Panc1 (cell line): ENCODE data around the gene PDE4B. TPM values are rescaled to one million over a fixed set of nuclear protein-coding genes. Genes with fewer than 3 reads are reported as not detected.

Source experiments
- ATAC-seq: fragments of 200-7000 bp; cut with Tn5 transposase; 2 replicates; pipeline ENCODE4 v1.9.1; 2020; ENCODE audit warnings: mild to moderate bottlenecking, moderate library complexity
- BruUV-seq: library from RNA; stranded (reverse); fragments of 400-500 nt; replicated peaks from 2 replicates; lab custom pipeline; 2021; lab: Mats Ljungman, UMichigan
- CTCF ChIA-PET: fragments of 300-600 bp; sonication (Branson Sonifier 250); formaldehyde crosslinking; loops from one replicate; lab custom pipeline; 2022; ENCODE audit warnings: antibody characterized with exemption; lab: Charles Lee
- POLR2A ChIA-PET: fragments of 300-600 bp; sonication (Branson Sonifier 250); formaldehyde crosslinking; loops from one replicate; lab custom pipeline; 2022; ENCODE audit warnings: antibody characterized with exemption; lab: Charles Lee
- DNase-seq: peaks from one replicate; pipeline ENCODE4 v3.0.0-alpha.2; 2010; ENCODE audit warnings: low read depth, low spot score
- H3K27ac ChIP-seq: 2 replicates; pipeline ENCODE4 v1.5.1; 2011; ENCODE audit warnings: mild to moderate bottlenecking, low read length, inconsistent platforms
- H3K27me3 ChIP-seq: fragments of 200-500 bp; sonication (Bioruptor generic); 2 replicates; pipeline ENCODE4 v1.6.0; 2014; ENCODE audit warnings: low read length, inconsistent platforms; ENCODE audit not compliant: control insufficient read depth, insufficient read depth
- H3K36me3 ChIP-seq: fragments of 200-500 bp; sonication (Bioruptor generic); 2 replicates; pipeline ENCODE4 v1.5.1; 2014; ENCODE audit warnings: inconsistent platforms, mild to moderate bottlenecking, low read length, moderate library complexity; ENCODE audit not compliant: control insufficient read depth, insufficient read depth
- H3K4me1 ChIP-seq: 2 replicates; pipeline ENCODE4 v1.5.1; 2011; ENCODE audit warnings: inconsistent platforms, mild to moderate bottlenecking, low read length, moderate library complexity; ENCODE audit not compliant: control insufficient read depth, insufficient read depth
- H3K4me3 ChIP-seq, 2 experiments: 2 replicates each; pipeline ENCODE4 v1.5.1; 2011 to 2012; ENCODE audit warnings: low read depth in 2 of 2, low read length in 2 of 2, mild to moderate bottlenecking in 2 of 2, inconsistent platforms in 1 of 2, moderate library complexity in 1 of 2
- H3K9me3 ChIP-seq: fragments of 200-500 bp; sonication (Bioruptor generic); 2 replicates; pipeline ENCODE4 v1.5.1; 2014; ENCODE audit warnings: low read depth, mild to moderate bottlenecking, inconsistent platforms, low read length, moderate library complexity; ENCODE audit not compliant: control insufficient read depth, insufficient read depth
- CTCF ChIP-seq: fragments of 450-650 bp; IDR thresholded peaks from 2 replicates; pipeline ENCODE4 v1.5.1; 2017; ENCODE audit warnings: mild to moderate bottlenecking
- POLR2AphosphoS5 ChIP-seq: IDR thresholded peaks from 2 replicates; pipeline ENCODE4 v1.6.1; 2012; ENCODE audit warnings: mild to moderate bottlenecking, low read depth, low read length, moderate library complexity
- SIN3A ChIP-seq: IDR thresholded peaks from 2 replicates; pipeline ENCODE4 v1.6.1; 2012; ENCODE audit warnings: low read depth, mild to moderate bottlenecking, low read length, moderate library complexity, borderline replicate concordance; ENCODE audit not compliant: insufficient read depth
- TCF7L2 ChIP-seq: IDR thresholded peaks from 2 replicates; pipeline ENCODE4 v1.6.1; 2011; ENCODE audit warnings: mild to moderate bottlenecking, low read depth, low read length, inconsistent platforms
- in situ Hi-C: cut with HindIII; loops from 2 replicates; pipeline ENCODE4 v1.10.0; 2016; ENCODE audit warnings: low sequenced_read_pairs, low pct_unique_long_range_greater_than_20kb
- intact Hi-C: fragments of 100-400 bp; cut with micrococcal nuclease; formaldehyde crosslinking; loops from one replicate; pipeline ENCODE4 v1.10.0; 2022; ENCODE audit not compliant: unreplicated experiment
- total RNA-seq: library from RNA; stranded (reverse); gene quantifications from one replicate; pipeline ENCODE4 v1.2.1, GENCODE V29; 2021; ENCODE audit not compliant: unreplicated experiment
- TF ChIP-seq, protein P1 (sequence below), 2 experiments: IDR thresholded peaks; 2 replicates each; pipeline ENCODE4 v1.6.1; 2011 to 2012; ENCODE audit warnings: low read depth in 2 of 2, control low read depth in 1 of 2, low read length in 1 of 2, mild to moderate bottlenecking in 1 of 2, moderate library complexity in 1 of 2; ENCODE audit not compliant: insufficient read depth in 1 of 2

Gene PDE4B
- total RNA-seq, 1 experiment from 2014 or later = 0.26 TPM

- in situ Hi-C loops (no loop called here), intact Hi-C loops (no loop called here)
- DNase-seq (no peak), ATAC-seq (no peak)
- H3K27me3 ChIP-seq = no peaks in the 10 kb centered on the region
- H3K9me3 ChIP-seq = no peaks in the 10 kb centered on the region
- no peaks in the 10 kb centered on the region for H3K4me1 ChIP-seq
- H3K4me3 ChIP-seq = no peak overlapping the region
- no TSS peak for BruUV-seq
- no peaks in the 10 kb centered on the region for H3K36me3 ChIP-seq
- POLR2A ChIA-PET = no interaction called here
- TF ChIP-seq, protein P1, sequence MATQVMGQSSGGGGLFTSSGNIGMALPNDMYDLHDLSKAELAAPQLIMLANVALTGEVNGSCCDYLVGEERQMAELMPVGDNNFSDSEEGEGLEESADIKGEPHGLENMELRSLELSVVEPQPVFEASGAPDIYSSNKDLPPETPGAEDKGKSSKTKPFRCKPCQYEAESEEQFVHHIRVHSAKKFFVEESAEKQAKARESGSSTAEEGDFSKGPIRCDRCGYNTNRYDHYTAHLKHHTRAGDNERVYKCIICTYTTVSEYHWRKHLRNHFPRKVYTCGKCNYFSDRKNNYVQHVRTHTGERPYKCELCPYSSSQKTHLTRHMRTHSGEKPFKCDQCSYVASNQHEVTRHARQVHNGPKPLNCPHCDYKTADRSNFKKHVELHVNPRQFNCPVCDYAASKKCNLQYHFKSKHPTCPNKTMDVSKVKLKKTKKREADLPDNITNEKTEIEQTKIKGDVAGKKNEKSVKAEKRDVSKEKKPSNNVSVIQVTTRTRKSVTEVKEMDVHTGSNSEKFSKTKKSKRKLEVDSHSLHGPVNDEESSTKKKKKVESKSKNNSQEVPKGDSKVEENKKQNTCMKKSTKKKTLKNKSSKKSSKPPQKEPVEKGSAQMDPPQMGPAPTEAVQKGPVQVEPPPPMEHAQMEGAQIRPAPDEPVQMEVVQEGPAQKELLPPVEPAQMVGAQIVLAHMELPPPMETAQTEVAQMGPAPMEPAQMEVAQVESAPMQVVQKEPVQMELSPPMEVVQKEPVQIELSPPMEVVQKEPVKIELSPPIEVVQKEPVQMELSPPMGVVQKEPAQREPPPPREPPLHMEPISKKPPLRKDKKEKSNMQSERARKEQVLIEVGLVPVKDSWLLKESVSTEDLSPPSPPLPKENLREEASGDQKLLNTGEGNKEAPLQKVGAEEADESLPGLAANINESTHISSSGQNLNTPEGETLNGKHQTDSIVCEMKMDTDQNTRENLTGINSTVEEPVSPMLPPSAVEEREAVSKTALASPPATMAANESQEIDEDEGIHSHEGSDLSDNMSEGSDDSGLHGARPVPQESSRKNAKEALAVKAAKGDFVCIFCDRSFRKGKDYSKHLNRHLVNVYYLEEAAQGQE (IDR thresholded peaks at IDR 0.05; ENCODE audit: insufficient read depth in 1 of 2, low read depth in 2 of 2, low read length in 1 of 2) = no peak
- no peak for TF ChIP-seq TCF7L2
- no peak for TF ChIP-seq SIN3A
- no peak for TF ChIP-seq POLR2AphosphoS5
- CTCF ChIA-PET = no interaction called here
- no peak overlapping the region for H3K27ac ChIP-seq
These were observed 465.9 kb downstream of the PDE4B start for GRCh38 chr1:66258404-66259105.

DNA sequence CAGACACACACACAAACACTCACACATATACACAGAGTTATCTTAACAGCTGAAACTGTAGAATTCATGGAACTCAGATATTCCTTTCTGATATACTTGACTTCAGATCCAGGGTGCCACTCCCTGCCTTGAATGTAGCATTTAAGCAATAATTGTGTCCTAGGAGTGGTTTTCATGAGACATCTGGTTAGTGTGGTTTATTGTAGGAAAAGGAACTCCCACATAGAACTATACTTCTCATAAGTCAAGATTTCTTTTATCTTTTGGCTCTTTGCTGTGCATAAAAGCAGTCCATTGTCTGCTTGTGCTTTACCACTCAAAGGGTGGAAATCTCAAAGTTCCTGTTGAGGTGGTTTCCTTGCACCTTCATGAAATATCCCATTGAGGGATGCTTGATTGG is 468.7 kb downstream of the PDE4B start:
- no peak for DNase-seq
- no peak overlapping the region for H3K27ac ChIP-seq
- TF ChIP-seq TCF7L2 = no peak
- TF ChIP-seq SIN3A = no peak
- no peak for TF ChIP-seq CTCF
- TF ChIP-seq, protein P1 (IDR thresholded peaks at IDR 0.05; ENCODE audit: insufficient read depth in 1 of 2, low read depth in 2 of 2, low read length in 1 of 2) = no peak
- no peak for TF ChIP-seq POLR2AphosphoS5
- no peaks in the 10 kb centered on the region for H3K9me3 ChIP-seq
- no peak for ATAC-seq
- CTCF ChIA-PET = no interaction called here
- no peaks in the 10 kb centered on the region for H3K36me3 ChIP-seq
- POLR2A ChIA-PET = no interaction called here
- no TSS peak for BruUV-seq
- in situ Hi-C loops = no loop called here
- no peaks in the 10 kb centered on the region for H3K4me1 ChIP-seq
- H3K27me3 ChIP-seq = no peaks in the 10 kb centered on the region
- intact Hi-C loops = no loop called here
- no peak overlapping the region for H3K4me3 ChIP-seq
